Renal cortical epithelial cell (primary cell): Measurements from ENCODE around the gene POLG2. TPM values are rescaled to one million over a fixed set of nuclear protein-coding genes. Genes with fewer than 3 reads are reported as not detected.
"Not testable (repeated sequence)": the region's sequence is repeated elsewhere in the genome, so short reads cannot be mapped to it uniquely, and the experiment has no call there.

ENCODE experiments used
- DNase-seq: peaks from one replicate; pipeline ENCODE4 v3.0.0-alpha.2; 2011; ENCODE audit warnings: low read depth
- total RNA-seq: library from RNA; depleted of rRNA; stranded (reverse); fragments of >200 nt; gene quantifications from 2 replicates; pipeline ENCODE4 v1.2.3, GENCODE V29; 2014

The POLG2 gene
- total RNA-seq, 1 donor from 2014 or later: 11.4 TPM

DNA sequence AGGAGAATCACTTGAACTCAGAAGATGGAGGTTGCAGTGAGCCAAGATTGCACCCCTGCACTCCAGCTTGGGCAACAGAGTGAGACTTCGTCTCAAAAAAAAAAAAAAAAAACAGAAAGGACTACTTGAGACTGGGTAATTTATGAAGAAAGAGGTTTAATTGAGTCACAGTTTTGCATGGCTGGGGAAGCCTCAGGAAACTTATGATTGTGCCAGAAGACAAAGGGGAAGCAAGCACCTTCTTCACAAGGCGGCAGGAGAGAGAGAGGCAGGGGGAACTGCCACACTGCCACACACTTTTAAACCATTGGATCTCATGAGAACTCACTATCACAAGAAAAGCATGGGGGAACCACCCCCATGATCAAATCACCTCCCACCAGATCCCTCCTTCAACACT is 56.9 kb downstream of the POLG2 start:
- no peak for DNase-seq

DNA sequence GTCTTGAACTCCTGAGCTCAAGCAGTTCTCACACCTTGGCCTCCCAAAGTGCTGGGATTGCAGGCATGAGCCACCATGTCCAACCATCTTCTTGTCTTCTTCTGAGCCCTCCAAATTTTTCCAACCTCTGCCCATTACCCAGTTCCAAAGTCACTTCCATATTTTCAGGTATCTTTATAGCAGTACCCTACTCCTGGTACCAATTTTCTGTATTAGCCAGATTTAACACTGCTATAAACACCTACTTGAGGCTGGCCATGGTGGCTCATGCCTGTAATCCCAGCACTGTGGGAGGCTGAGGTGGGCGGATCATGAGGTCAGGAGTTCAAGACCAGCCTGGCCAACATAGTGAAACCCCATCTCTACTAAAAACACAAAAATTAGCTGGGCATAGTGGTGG is 57.3 kb downstream of the POLG2 start:
- DNase-seq: not testable (repeated sequence)

GRCh38 chr17:64437944-64438525 is 58.8 kb downstream of the POLG2 start:
- DNase-seq: no peak

DNA sequence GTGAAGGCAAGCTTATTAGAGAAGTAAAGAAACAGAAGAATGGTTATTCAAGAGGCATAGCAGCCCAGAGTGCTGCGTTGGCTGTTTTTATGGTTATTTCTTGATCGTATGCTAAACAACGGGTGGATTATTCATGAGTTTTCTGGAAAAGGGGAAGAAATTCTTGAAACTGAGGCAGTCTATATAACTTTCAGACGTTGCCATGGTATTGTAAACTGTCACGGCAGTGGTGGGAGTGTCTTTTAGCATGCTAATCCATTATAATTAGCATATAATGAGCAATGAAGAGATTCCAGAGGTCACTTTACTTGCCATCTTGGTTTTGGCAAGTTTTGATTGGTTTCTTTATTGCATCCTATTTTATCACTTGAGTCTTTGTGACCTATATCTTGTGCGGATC is 65.3 kb downstream of the POLG2 start:
- DNase-seq: no peak

DNA sequence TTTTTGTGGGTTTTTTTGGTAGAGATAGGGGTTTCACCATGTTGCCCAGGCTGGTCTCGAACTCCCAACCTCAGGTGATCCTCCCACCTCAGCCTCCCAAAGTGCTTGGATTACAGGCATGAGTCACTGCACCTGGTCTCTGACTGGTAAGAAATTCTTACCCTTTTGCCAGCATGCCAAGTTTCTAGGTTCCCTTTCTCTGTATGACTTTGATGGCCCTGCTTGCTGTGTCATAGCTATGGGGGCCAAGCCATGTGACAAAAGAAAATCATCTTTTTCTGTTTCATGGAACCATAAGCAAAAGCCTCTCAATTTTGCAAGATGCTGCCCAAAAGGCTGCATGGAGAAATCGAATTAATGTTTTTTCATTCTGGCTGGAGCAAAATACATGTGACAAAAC is 66.8 kb downstream of the POLG2 start:
- DNase-seq: not testable (repeated sequence)

DNA sequence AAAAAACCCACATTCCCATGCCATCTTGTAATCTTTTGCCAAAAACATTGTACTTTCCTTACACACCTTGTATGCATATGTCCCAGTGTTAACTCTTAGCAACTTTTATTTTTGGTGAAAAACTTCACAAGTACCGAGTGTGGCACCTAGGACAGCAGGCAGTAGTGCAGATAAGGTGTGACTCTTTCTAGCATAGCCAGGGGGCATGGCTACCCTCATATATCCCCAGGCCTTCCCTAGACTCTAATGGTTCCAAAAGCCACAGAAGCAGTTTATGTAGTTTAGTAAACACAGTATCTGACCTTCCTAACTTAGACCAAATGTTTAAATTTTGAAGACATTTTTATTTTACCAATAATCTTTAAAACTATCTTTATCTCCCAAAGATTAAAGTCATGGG is 68.4 kb downstream of the POLG2 start:
- no peak for DNase-seq

Other genes with a start within 250 kb of the POLG2 start
- gene TEX2, start 233.8 kb downstream of the POLG2 start, total RNA-seq: 10.1 and 62.6 TPM in 2 replicates
- 2.3 and 5.9 TPM in 2 replicates for gene PECAM1, start 106.2 kb downstream of the POLG2 start, total RNA-seq
- gene MILR1, start 47.9 kb downstream of the POLG2 start, total RNA-seq: 0.20 TPM in 1 of 2 replicates, not detected in the other
- 235 and 745 TPM in 2 replicates for gene DDX5, start 9.2 kb upstream of the POLG2 start, total RNA-seq
- gene CEP95, start 9.9 kb upstream of the POLG2 start, total RNA-seq: 10.6 and 39.6 TPM in 2 replicates
- gene SMURF2, start 165.3 kb upstream of the POLG2 start, total RNA-seq: 77.1 and 92.9 TPM in 2 replicates